HG03460 (cell line): Measurements from ENCODE around the gene HOXA5.

Experiments used
- ATAC-seq: cut with Tn5 transposase; IDR thresholded peaks from one replicate; pipeline ENCODE4 v1.9.1; 2021; ENCODE audit not compliant: unreplicated experiment

The HOXA5 gene

DNA sequence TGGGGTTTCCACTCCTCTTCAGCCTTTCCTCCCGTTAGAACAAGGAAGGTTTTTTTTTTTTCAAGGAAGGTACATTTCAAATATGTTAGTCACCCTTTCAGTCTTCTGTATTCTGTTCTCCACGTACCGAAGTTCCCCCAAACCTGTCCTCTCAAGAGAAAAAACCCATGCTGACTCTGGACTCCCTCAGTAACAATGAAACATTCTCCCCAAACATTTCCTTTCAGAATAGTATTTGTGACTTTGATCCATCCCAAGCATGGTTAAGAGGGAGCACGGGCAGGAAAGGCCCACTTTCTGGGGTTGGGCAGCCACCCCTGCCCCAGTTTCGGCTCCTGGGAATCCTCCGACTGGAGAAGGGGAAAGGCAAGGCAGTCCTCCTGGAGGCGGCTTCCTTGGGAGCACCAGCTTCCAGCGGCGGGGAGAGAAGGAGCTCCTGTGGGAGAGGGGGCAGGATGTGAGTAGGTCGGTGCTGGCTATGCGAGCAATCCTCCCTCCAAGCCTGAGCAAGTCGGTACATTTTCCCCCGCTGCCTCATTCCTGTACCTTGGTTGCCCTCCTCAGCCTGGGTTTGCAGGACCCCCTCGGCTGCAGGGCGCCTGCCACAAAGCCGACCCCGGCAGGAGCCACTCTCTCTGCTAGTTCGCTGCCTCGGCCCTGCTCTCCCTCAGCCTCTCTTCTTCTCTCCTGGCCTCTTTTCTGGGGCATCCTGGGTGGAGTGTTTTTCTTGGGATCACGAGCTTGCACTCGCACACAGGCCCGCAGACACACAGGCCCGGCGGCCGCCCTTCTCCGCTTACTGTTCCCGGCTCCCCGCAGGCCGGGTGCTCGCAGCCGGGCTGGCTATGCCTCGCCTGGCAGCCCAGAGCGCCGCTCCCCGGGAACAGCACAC, 45.5 kb downstream of the HOXA5 start:
- no peak for ATAC-seq

- ATAC-seq, result no peak
Observed at GRCh38 chr7:27096768-27097514, 46.5 kb downstream of the HOXA5 start.

- ATAC-seq, result peak; percentile 88
Observed at GRCh38 chr7:27095897-27096767, 47.3 kb downstream of the HOXA5 start, which contains the start of gene HOXA1. HOXA1 (minus strand) TSS chr7:27096000; CDS start chr7:27095912, 88 bp downstream.

DNA sequence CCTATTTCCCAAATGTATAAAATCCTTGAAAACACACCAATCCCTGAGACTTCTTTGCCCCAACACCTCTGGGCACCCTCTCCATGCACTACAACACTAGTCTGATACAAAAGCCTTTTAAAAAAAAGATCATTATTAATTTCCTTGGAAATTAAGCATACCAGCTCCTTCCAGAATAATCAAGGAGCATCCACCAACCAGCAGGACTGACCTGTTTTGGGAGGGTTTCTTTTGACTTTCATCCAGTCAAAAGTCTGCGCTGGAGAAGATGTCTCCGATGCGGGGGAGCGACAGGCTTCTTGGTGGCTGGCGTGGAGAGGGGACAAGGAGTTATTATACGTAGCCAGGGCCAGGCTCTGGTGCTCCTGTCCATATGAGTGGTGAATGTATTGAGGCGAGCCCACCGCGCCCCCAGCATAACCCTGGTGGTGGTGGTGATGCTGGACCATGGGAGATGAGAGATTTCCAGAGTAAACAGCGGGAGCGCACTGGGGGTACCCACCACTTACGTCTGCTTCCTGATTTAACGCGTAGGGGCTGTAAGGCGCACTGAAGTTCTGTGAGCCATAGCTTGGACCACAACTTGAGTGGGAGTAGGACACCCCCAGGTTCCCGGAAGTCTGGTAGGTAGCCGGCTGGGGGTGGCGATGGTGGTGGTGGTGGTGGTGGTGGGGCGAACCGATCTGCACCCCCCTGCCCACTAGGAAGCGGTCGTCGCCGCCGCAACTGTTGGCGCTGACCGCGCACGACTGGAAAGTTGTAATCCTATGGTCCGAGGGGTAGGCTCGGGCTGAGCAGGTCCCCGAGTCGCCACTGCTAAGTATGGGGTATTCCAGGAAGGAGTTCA, 48.2 kb downstream of the HOXA5 start:
- peak; percentile 13 for ATAC-seq

DNA sequence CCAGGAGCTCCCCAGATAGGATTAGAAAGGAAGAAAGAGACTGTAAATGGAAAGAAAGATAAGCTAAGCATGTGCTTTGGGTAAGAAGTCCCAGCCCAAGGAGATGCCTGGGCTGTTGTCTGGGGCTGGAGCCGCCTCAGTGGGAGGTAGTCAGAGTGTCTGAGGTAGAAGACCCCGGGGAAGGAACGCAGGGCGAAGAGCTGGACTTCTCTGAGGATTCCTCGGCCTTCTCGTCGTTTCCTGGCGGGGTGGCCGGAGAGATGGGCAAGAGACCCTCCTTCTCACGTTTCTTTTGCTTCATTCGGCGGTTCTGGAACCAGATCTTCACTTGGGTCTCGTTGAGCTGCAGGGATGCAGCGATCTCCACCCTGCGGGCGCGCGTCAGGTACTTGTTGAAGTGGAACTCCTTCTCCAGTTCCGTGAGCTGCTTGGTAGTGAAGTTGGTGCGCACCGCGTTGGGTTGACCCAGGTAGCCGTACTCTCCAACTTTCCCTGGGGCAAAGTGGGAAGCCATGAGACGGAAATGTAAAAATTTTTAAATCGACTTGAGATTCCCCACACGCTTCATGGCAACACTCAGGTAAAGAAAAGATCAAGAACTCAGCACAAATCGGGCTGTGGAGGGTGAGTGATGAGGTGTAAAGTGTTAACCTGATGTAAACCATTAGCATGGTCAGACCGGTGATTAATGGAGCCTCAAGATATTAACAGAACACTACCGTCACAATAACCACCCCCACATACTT, 49.0 kb downstream of the HOXA5 start:
- ATAC-seq, result no peak

- no peak for ATAC-seq
Observed at GRCh38 chr7:27093184-27093895, 50.1 kb downstream of the HOXA5 start.

DNA sequence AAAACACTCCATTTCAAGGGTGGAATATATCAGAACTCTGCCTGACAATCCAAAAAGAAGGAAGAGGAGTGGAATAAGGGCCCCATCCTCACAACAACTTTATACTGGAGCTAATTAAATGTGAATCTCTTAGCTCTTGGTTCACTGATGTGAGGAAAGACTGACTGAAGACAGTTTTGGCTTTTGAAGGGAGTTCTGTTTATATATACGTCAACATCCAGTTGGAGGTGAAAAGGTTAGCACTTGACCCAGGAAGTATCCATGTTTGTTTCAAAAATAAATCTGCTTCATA, 50.7 kb downstream of the HOXA5 start:
- no peak for ATAC-seq

DNA sequence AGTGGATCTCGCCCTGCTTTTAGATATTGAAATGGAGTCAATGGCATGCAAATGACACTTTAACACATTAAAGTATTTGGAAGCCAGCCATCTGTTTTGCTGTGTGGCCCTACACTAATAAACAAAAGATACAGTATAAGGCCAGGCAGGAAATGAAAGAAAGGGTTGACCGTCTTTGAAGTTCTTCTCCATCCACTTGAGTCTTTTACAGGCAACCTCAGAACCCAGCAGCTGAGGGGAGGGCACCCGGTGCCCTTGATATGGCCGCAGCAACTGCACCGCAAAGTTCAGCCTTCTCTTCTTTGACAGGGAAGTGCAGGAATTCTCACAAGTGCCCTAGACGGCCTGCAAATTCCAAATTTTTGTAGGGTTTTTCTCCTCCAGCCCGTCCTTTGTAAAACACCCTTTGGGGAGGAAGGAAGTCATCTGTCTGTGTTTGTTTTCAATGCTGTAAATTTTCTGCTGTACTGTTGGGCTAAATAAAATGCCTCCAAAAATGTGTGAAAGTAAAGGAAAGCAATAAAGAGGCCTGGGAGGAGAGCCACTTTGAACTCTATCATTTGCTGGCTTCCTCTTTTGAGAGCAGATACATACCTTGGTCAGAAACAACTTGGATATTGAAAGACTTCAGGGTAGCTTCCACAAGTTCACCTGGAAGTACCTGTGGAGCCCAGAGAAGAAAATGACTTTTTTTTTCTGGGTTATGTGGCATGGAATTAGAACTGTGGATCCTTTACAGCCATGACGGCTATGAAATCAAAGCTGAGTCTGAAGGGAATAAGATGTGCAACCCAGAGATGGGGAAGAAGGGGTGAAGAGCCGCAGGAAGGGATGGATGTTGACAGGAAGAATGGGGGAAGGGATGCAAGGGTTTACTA, 51.3 kb downstream of the HOXA5 start:
- ATAC-seq, result no peak

- no peak for ATAC-seq
Observed at GRCh38 chr7:27091105-27091504, 52.4 kb downstream of the HOXA5 start.
